Cardiac septum (tissue), 1 donor: ENCODE data around the gene HDGFL3. TPM values are rescaled to one million over a fixed set of nuclear protein-coding genes. Genes with fewer than 3 reads are reported as not detected.
"Not testable (repeated sequence)": the region's sequence is repeated elsewhere in the genome, so short reads cannot be mapped to it uniquely, and the experiment has no call there.

Source experiments
- DNase-seq: peaks from one replicate; pipeline ENCODE4 v3.0.0-alpha.2; 2020; ENCODE audit warnings: low spot score
- intact Hi-C: fragments of 100-400 bp; cut with DNase I; formaldehyde crosslinking; loops from one replicate; pipeline ENCODE4 v1.14.0; 2022
- total RNA-seq: library from RNA; stranded (reverse); fragmentation: NEBNext Ultra II Directional; extraction: Animal tissue kit (Norgen Biotek cat#: 25700); gene quantifications from one replicate; pipeline ENCODE4 v1.2.1, GENCODE V29; 2021
- donor health status: DM: no; HTN: no; CAD: no.

The HDGFL3 gene
- total RNA-seq, 1 donor from 2014 or later, result 50.5 TPM

DNA sequence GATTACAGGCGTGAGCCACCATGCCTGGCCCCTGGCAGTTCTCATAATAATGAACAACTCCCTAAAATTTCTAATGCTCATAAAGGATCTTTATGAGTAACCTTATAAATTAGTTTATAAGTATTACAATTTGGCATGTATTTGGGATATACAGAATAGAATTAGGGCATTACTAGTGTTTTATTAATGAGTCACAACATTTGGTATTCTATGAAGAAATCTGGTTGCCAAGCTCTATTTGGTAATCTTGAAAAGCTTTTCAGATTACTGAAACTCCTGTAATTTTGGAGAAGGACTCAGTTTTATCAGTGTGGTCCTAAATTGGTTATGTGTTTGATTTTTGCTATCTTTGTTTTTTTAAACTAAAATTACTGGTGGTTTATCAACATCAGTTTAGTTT lies 54.3 kb downstream of the HDGFL3 start:
- intact Hi-C loops, result no loop called here

DNA sequence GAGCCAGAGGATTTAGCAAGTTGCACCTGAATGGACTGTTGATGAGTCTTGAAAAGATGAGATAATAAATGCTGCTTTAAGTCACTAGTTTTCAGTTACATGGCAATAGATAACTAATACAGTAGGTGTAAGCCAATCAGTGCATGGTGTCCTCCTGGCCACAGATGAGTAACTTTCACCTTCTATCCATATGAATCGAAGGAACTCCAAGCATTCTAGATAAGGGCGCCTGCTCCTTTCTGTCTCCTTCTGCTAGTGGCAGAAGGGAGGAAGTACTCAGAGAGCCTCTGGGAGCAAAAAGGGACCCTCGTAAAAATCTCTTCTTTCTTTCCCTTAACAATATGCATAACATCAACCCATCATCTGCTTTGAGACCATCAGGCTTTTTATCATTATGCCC lies 62.9 kb downstream of the HDGFL3 start:
- no peak for DNase-seq
- intact Hi-C loops, result no loop called here

More for the DNA sequence above, 54.3 kb downstream of the HDGFL3 start:
- no peak for DNase-seq

DNA sequence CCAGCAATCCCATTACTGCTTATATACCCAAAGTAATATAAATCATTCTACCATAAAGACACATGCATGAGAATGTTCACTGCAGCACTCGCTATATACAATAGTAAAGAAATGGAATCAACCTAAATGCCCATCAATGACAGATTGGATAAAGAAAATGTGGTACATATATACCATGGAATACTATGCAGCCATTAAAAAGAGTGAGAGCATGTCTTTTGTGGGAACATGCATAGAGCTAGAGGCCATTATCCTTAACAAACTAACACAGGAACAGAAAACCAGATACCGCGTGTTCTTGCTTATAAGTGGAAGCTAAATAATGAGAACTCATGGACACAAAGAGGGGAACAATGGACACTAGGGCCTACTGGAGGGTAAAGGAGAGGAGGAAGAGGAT lies 65.5 kb downstream of the HDGFL3 start:
- intact Hi-C loops, DNase-seq: not testable (repeated sequence)

DNA sequence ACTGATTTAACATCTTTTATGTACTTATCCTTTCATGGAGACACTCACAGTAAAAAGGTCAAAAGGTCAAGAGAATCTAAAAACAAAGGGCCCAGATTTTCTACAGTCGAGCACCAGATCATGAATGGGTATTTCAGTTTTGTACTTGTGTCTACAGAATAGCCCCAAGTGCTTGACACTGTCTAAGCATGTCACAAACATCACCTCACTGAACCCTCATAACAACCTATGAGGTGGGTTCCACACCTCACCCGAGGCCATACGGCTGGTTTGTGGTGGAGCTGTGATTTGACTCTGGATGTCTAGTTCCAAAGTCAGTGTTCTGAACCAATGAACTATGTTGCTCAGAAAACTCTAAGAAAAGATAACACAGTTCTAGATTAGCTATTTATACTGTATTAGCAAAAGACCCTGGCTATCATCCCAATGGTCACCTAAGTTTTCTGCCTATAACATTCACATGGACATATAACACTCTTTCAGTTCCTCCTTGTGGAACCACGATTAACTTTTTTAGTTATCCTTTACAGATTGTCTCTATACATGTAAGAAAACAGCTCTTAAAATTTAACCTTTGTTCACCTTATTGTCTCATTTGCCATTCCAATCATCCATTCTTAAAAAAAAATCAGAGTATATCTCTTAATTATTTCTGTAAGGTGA lies 74.6 kb downstream of the HDGFL3 start:
- DNase-seq, result no peak
- intact Hi-C loops, result no loop called here

DNA sequence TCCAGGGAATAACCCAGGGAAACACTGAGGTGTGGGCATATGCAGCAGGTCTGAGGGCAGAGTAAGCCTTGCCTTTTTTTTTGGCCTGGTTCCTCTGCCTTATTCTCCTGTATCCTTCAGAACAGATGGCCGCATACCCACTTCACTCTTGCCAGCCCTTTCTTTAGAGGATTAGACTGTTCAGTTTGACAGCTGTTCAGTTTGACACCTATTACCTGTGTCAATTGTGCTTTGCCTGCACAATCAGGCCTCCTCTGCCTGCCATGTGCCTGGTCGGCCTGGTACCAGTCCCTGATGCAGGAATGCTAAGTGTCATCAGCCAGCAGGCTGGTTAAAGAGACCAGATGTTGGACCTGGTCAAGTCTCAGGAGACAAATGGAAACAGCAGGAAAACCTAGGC lies 77.8 kb downstream of the HDGFL3 start:
- intact Hi-C loops, result no loop called here
- no peak for DNase-seq

DNA sequence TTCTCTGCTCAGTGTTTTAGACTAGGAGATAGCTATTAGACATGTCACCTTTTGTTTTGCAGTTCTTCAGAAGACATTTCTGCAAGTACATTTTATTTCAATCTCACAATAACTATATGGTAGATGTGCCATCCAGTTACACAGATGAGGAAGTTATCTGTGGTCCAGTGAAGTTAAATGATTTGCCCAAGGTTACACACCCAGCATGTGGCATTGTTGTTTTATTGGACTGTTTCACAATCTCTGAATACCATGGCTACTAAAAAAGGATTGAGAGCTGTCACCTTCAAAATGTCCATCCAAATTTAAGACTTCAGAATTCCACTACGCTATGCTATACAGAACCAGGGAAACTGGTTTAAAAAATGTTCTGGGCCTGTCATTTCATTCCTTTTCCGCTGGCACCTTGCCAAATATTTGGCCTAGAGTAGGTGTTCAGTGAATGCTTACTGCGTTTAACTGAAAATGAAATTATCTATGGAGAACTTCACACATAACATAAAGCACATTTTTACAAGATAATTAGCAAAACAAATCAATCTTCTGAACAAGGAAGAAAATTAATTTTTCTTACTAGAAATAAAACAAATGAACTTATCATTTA lies 80.0 kb downstream of the HDGFL3 start:
- intact Hi-C loops, result no loop called here
- no peak for DNase-seq

DNA sequence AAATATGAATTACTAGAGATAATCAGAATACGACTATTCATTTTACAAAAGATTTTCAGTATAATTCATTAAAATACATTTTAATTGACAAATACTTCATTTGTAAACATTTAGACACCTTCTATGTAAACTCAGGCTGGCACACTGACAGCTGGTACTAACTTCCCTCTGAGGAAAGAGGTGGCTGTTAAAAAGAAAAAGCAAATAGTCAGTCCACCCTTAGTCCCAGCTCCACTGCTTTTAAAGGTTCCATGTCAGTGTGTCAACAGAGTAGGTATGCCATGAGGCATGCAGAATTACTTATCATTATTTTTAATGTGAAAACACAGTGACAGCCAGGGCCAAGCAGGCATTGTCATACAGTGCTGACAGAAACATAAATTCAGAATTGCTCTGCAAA lies 84.1 kb downstream of the HDGFL3 start:
- intact Hi-C loops, result no loop called here

DNA sequence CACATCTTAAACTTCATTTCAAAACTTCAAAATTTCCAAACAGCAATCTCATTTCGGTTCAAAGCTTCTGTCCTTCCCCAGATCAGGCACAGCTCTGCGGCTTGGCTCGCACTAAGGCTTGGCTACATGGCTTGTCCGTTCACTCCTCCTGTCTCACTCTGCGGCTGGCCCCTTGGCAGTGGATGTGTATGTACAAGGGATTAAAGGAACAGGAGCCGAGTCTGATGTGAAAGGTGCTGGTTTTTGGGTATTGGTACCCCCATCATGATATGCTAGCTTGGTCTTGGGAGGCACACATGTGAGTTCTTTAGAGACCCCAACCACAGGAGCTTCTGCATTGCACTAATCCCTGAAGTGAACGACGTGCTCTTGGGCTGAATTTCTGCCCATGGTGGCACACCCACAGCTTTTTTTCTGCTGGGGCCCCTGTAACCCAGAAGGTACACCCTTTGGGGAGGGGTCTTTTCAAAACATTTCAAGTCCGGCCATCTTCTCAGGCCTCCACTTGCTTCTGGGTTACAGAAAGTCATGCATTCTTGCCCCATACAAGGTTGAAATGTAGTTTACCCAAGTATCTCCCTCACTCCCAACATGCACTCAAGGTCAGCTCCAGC lies 87.5 kb downstream of the HDGFL3 start:
- no peak for DNase-seq
- intact Hi-C loops, result no loop called here

More for the DNA sequence above, 84.1 kb downstream of the HDGFL3 start:
- DNase-seq, result no peak

DNA sequence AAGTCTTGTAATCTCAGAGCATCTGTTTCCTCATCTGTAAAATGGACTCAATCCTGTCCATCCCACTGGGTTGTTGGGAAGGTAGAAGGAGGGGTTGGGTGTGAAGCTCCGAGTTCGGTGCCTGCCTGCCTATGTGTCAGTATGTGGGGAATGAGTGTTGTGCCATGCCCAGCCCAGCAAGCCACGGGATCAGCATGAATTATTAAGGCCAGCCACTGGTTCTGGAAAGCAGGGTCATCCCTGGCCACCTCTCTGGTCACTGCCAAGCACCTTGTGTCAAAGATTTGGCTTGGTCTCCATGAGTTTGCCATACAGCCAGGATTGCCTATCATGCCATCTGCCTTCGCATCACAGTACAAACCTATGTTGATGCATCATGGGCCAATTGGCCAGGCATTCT lies 88.7 kb downstream of the HDGFL3 start:
- intact Hi-C loops, result no loop called here
- DNase-seq, result no peak

DNA sequence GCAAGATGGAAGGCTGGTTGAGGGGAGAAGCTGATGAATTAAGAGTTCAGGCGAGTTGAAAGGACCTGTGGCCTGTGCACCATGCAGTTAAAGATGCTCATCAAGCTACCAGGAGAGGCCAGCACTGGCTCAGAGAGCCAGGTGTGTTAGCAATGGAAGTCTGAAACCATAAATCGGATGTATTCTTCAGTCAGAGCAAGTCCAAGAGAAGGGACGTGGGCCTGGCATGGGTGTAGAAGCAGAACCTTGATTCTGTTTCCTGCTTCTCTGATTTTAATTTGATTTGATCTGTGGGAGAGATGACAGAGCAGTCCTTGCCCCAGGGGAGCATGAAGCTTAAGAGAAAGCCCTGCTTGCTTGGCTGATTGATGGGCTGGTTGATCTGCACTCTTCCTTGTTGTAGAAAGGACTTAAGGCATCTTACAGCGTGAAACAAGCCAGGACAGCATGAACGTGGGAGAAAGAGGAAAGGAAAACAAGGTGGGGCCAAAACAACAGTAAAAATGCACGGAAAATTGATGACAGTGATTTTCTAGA lies 89.3 kb downstream of the HDGFL3 start:
- intact Hi-C loops, result no loop called here
- no peak for DNase-seq

DNA sequence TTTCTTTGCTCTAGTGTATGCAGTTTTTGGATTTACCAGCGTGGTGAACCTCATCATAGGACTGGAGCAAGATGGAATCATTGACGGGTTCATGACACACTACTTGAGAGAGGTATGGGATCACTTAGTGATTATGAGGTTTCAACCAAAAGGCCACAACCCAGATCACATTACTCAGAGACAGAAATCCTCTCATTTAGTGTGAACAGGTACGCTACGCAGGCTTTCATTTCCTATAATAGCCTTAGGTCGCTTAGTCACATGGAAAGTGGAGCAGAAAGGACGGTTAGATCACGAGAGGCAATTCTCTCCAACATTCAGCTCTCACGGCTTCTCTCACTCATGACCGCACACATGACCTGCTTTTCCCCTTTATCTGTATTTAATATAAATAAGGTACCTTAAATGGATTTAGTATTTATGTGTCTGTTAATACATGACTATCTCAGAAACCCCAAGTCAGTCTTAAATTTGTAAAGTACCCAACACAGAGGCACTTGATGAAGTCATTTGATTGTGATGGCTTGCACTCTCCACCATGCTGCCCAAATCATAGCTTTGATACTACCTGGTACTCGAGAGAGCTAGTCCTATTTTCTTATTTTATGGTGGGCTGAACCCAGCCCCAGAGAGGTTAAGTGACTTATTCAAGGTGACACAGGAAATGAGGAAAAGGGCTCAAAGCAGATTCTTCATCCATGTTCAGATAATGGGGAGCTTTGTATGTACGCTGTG lies 91.6 kb downstream of the HDGFL3 start:
- DNase-seq, result no peak
- intact Hi-C loops, result no loop called here

DNA sequence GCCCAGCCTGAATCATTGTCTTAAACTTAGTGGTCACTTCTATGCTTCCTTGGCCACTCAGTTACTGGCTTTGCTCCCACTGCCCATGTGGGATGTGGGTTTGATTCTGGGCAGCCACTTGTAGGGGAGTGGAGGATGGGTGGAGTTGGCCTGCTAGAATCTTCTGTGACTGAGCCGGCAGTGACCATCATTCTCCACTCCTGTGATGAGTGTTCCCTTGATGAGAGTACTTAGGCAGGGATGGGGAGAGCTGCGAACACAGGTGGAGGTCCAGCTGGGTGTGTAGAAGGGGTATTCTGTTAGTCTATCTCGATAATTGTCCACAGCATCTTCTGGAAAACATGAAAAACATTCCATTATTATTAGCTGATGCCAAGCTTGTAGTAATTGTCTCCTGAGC lies 92.2 kb downstream of the HDGFL3 start:
- DNase-seq, result no peak
- intact Hi-C loops, result no loop called here

DNA sequence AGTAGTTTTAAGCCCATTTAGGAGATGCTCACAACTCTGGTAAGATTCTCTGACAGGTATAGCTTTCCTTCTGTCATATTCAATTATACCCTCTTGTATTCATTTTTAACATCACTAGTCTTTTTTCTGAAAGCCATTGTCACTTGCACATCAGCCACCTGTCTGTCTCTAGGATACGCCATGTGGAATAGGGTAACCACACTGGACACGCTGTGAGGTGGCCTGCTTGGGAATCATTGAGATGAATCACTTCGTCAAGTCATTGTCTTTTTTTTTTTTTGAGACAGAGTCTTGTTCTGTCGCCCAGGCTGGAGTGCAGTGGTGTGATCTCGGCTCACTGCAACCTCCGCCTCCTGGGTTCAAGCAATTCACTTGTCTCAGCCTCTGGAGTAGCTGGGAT lies 92.8 kb downstream of the HDGFL3 start:
- DNase-seq, result no peak
- intact Hi-C loops, result loop anchor here (5.0 kb wide), 1 partner anchor 103 kb away; the partner anchor contains the start of gene C15orf40

DNA sequence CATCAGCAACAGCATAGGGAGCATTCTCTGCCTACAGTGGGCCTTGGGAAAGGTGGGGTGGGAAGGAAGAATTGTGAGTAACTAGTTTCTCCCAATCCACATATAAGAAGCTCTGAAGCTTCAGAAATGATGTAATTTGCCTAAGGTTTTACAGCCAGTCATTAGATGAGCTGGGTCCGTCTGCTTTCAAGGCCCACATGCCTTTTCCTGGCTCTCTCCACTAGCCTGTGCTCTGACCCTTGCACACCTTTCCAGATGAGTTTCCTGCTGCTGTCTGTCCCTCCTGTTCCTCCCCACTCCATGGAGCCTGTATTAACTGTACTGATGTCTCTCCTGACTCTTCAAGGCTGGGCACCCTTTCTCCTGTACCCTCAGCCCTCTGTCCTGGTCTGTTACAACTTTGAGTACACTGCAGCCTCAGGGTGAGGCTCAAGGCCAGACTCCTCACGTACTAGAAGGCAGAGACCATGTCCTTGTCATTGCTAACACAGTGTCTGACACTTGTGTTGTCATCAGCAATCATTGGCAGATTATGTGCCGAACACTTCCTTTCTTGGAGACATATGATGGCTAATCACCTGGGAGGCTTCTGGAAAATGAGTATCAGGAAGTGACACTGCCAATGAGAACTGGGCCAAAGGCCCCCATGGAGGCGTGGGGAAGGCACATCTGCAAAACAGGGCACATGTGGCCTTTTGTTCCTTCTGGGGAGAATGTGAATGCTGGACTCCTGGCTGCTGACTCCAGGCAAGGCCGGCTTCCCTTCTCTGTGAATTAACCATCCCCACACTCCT lies 93.5 kb downstream of the HDGFL3 start:
- intact Hi-C loops, result loop anchor here (5.0 kb wide), 1 partner anchor 102 kb away; the partner anchor contains the start of gene C15orf40

DNA sequence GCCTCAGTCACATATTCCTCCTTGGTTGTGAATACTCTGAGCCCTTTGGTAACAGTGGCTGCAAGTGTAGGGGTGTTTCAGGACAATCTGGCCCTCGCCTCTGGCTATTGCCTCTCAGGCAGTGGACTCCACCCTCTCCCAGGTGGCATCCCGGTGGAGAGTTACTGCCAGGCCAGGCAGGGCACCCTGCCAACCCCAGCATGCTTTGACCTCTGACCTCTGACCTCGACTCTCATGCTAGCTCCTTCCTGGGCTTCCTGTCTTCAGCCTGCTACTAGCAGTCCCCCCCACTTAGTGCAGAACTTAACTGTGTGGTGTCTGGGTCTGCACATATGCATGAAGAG lies 94.7 kb downstream of the HDGFL3 start:
- intact Hi-C loops, result loop anchor here (5.0 kb wide), 1 partner anchor 101 kb away; the partner anchor contains the start of gene C15orf40
- DNase-seq, result no peak

More for the DNA sequence above, 93.5 kb downstream of the HDGFL3 start:
- DNase-seq, result no peak

DNA sequence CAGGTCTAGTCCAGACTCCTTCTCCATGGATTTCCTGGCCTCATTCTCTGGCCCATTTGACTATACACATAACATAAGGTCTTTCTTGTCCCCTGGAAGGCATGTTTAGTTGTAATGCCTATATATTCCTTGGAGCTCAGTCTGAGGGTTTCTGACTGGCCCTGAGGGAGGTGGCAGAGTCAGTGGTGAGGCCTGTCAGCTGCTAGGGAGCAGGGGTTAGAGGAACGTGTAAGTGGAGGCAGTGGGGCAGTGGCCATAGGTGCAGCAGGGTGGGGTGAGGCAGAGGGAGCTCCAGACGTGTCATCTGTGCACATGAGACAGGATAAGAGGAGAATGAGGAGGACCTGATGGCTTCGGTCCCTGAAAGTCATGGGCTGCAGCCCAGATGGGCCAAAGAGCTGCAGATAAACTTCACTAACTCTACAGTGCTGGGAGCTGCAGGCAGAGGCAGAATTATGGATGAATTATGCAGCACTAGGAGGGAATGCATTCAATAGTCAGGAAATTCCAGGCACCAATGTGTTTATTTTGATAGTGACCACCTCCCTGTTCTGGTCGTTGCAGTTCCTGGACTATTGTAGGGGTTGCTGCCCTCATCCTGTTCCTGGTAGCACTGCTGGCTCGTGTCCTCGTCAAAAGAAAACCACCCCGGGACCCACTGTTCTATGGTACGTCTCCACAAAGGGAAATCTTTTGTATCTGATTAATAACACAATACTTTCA lies 95.2 kb downstream of the HDGFL3 start:
- intact Hi-C loops, result loop anchor here (5.0 kb wide), 1 partner anchor 100 kb away; the partner anchor contains the start of gene C15orf40
- no peak for DNase-seq

DNA sequence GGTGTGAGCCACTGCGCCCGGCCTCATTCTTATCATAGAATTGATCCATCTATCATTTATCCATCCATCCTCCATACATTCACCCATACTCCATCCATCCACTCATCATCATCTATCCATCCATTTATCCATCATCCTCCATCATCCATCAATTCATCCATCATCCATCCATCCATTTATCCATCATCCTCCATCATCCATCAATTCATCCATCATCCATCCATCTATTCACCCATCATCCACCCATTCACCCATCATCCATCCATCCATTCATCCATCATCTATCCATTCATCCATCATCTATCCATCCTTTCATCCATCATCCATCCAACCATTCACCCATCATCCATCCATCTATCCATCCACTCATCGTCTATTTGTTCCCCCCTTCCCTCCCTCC lies 96.5 kb downstream of the HDGFL3 start:
- intact Hi-C loops, result loop anchor here (5.0 kb wide), 1 partner anchor 99 kb away; the partner anchor contains the start of gene C15orf40
- DNase-seq, result no peak

DNA sequence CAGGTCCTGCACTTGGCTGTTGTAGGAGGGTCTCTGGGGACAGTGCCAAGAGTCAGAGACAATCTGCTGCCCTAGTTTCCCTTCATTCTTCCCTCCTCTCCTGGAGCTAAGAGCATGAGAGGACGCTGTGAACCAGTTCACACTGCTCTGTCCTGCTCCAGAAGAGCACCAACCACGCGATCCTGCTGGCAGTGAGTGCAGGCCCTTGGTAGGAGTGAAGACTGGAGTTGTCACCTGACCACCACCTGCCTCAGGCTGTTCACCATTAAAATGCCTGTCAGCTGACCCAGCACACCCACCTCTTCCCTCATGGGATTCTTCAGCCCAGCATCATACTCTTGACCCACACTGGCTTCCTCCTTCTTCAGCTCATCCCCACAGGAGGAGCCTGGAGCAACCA lies 97.2 kb downstream of the HDGFL3 start:
- DNase-seq, result no peak
- intact Hi-C loops, result loop anchor here (5.0 kb wide), 1 partner anchor 98 kb away; the partner anchor contains the start of gene C15orf40
